ENCODE data around the gene NPHP3.
"Not testable (repeated sequence)": the region's sequence is repeated elsewhere in the genome, so short reads cannot be mapped to it uniquely, and the experiment has no call there.

NPHP3 gene, protein sequence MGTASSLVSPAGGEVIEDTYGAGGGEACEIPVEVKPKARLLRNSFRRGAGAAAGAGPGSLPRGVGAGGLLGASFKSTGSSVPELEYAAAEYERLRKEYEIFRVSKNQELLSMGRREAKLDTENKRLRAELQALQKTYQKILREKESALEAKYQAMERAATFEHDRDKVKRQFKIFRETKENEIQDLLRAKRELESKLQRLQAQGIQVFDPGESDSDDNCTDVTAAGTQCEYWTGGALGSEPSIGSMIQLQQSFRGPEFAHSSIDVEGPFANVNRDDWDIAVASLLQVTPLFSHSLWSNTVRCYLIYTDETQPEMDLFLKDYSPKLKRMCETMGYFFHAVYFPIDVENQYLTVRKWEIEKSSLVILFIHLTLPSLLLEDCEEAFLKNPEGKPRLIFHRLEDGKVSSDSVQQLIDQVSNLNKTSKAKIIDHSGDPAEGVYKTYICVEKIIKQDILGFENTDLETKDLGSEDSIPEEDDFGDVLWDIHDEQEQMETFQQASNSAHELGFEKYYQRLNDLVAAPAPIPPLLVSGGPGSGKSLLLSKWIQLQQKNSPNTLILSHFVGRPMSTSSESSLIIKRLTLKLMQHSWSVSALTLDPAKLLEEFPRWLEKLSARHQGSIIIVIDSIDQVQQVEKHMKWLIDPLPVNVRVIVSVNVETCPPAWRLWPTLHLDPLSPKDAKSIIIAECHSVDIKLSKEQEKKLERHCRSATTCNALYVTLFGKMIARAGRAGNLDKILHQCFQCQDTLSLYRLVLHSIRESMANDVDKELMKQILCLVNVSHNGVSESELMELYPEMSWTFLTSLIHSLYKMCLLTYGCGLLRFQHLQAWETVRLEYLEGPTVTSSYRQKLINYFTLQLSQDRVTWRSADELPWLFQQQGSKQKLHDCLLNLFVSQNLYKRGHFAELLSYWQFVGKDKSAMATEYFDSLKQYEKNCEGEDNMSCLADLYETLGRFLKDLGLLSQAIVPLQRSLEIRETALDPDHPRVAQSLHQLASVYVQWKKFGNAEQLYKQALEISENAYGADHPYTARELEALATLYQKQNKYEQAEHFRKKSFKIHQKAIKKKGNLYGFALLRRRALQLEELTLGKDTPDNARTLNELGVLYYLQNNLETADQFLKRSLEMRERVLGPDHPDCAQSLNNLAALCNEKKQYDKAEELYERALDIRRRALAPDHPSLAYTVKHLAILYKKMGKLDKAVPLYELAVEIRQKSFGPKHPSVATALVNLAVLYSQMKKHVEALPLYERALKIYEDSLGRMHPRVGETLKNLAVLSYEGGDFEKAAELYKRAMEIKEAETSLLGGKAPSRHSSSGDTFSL (N-terminal part only)

DNA sequence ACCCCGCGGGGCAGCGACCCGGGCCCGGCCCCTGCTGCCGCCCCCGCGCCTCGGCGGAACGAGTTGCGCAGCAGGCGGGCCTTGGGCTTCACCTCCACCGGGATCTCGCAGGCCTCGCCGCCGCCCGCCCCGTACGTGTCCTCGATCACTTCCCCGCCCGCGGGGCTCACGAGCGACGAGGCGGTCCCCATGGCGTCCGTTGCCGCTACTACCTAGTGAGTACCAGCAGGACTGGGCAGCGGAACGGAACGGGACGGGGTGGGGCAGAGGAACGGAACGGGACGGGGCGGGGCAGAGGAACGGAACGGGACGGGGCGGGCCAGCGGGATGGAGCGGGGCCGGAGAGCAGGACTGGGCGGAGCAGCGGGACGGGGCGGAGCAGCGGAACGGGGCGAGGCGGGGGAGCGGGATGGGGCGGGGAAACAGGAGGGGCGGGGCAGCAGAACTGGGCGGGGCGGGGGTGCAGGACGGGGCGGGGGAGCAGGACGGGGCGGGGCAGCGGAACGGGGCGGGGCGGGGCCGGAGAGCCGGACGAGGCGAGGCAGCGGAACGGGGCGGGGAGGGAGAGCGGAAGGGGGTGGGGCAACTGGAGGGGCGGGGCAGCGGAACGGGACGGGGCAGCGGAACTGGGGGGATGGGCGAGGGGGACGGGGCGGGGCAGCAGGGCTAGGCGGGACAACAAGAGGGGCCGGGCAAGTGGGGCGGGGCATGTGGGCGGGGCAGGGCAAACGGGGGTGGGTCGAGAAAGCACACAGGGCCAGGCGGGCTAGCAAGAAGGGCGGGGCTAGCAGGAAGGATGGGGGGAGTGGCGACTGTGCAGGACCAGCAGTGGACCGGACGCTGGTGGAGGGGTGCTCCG, at the start of gene NPHP3:
Gene NPHP3 (minus strand): TSS at position 245 of the 859 bp plus-strand sequence. CDS start 54 bp downstream, at position 191.
- Histone ChIP-seq H3K36me3 (ENCODE audit: control insufficient read depth, insufficient read depth, low read length) (no peaks in the 10 kb centered on the region), H3K27ac (ENCODE audit: low read length) (no peak within 1 kb of the TSS), H3K4me1 (ENCODE audit: control insufficient read depth, insufficient read depth, low read length) (no peaks in the 10 kb centered on the region), H3K9me3 (ENCODE audit: control insufficient read depth, insufficient read depth, low read length) (no peaks in the 10 kb centered on the region), H3K27me3 (ENCODE audit: control insufficient read depth, insufficient read depth, low read length) (no peaks in the 10 kb centered on the region), H3K4me3 (ENCODE audit: low read length) (peak within 1 kb of the TSS; percentile 100)
- WGBS (ENCODE audit: insufficient coverage, insufficient read length), result no CpG with 5 or more reads among the region's 96 CpGs
- DNase-seq (ENCODE audit: low read depth, low spot score), result no peak

DNA sequence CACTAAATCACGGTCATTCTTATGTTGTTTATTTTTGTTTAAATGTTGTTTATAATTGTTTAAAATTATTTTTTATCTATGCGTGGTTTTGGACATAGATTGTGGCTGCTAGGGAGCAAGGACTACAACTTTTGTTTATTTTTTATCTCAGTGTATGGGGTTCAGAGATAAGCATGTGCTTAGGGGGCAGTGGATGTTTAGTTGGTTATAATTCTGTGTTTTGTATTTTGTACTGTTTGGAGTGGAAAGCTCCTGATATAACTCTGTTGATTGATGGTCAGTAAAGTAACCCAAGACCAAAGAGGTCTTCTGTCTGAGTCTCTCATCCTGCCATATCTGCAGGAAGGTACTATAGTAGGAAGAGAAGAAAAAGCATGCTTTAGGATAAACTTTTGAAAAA, 36.5 kb upstream of the NPHP3 start:
- Histone ChIP-seq H3K27me3 (ENCODE audit: control insufficient read depth, insufficient read depth, low read length) (no peaks in the 10 kb centered on the region), H3K27ac (ENCODE audit: low read length) (no peak overlapping the region), H3K9me3 (ENCODE audit: control insufficient read depth, insufficient read depth, low read length) (no peaks in the 10 kb centered on the region), H3K4me1 (ENCODE audit: control insufficient read depth, insufficient read depth, low read length) (no peaks in the 10 kb centered on the region), H3K36me3 (ENCODE audit: control insufficient read depth, insufficient read depth, low read length) (no peaks in the 10 kb centered on the region), H3K4me3 (ENCODE audit: low read length) (no peak overlapping the region)
- no peak for DNase-seq (ENCODE audit: low read depth, low spot score)
- 100% methylated on average over 1 of the region's 2 CpGs for WGBS (ENCODE audit: insufficient coverage, insufficient read length)

DNA sequence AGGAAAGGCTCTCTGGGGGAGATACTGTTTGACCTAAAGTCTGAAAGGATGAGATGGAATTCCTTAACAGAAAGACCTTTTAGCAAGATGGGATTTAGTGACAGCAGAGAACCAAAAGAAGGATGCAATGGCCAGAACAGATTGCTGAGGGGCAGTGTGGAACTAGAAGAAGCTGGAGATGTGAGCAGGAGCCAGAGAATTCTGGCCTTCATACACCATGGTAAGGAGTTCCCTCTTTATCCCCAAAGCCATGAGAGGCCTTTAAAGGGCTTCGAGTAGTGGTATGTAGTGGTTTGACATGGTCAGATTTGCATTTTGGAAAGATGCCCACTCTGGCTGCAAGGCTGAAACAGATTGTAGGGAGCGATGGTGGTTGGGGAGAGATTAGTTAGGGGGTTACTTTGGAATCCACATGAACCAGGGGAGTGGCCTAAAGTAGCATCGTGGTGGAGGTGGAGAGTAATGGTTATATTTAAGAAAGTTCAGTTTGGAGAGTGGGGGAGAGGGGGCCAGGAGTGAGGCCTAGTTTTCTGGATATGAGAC, 34.0 kb upstream of the NPHP3 start:
- Histone ChIP-seq H3K27me3 (ENCODE audit: control insufficient read depth, insufficient read depth, low read length) (no peaks in the 10 kb centered on the region), H3K4me3 (ENCODE audit: low read length) (no peak overlapping the region), H3K9me3 (ENCODE audit: control insufficient read depth, insufficient read depth, low read length) (no peaks in the 10 kb centered on the region), H3K36me3 (ENCODE audit: control insufficient read depth, insufficient read depth, low read length) (no peaks in the 10 kb centered on the region), H3K4me1 (ENCODE audit: control insufficient read depth, insufficient read depth, low read length) (no peaks in the 10 kb centered on the region), H3K27ac (ENCODE audit: low read length) (no peak overlapping the region)
- no peak for DNase-seq (ENCODE audit: low read depth, low spot score)
- WGBS (ENCODE audit: insufficient coverage, insufficient read length), result no CpG with 5 or more reads among the region's 3 CpGs

DNA sequence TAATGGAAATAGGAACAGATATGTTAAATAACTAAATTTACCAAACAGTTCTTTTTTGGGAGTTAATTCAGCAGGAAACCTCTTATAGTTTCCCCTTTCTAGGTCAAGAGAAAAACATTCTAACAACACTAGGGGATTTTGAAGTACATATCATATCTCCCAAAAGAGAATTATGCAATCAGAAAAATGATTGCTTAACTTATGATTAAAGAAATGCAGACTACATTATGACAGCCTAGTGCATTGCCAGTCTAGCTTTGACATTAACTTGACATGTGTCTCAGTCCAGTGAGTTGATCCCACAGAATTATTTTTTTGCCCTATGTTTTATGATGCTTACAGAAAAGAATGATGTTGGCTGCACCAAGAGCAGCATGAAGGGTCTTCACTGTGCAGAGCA, 31.7 kb upstream of the NPHP3 start:
- H3K4me3 ChIP-seq (ENCODE audit: low read length), result no peak overlapping the region
- H3K27me3 ChIP-seq (ENCODE audit: control insufficient read depth, insufficient read depth, low read length), result no peaks in the 10 kb centered on the region
- no peaks in the 10 kb centered on the region for H3K36me3 ChIP-seq (ENCODE audit: control insufficient read depth, insufficient read depth, low read length)
- H3K4me1 ChIP-seq (ENCODE audit: control insufficient read depth, insufficient read depth, low read length), result no peaks in the 10 kb centered on the region
- DNase-seq (ENCODE audit: low read depth, low spot score), result no peak
- H3K27ac ChIP-seq (ENCODE audit: low read length), result no peak overlapping the region
- no peaks in the 10 kb centered on the region for H3K9me3 ChIP-seq (ENCODE audit: control insufficient read depth, insufficient read depth, low read length)

GRCh38 chr3:132749786-132750185, 27.6 kb upstream of the NPHP3 start:
- H3K36me3 ChIP-seq (ENCODE audit: control insufficient read depth, insufficient read depth, low read length), result no peaks in the 10 kb centered on the region
- no peak overlapping the region for H3K4me3 ChIP-seq (ENCODE audit: low read length)
- H3K4me1 ChIP-seq (ENCODE audit: control insufficient read depth, insufficient read depth, low read length), result no peaks in the 10 kb centered on the region
- no peaks in the 10 kb centered on the region for H3K9me3 ChIP-seq (ENCODE audit: control insufficient read depth, insufficient read depth, low read length)
- DNase-seq (ENCODE audit: low read depth, low spot score), result no peak
- no CpG with 5 or more reads among the region's 1 CpG for WGBS (ENCODE audit: insufficient coverage, insufficient read length)
- H3K27ac ChIP-seq (ENCODE audit: low read length), result no peak overlapping the region
- no peaks in the 10 kb centered on the region for H3K27me3 ChIP-seq (ENCODE audit: control insufficient read depth, insufficient read depth, low read length)

- H3K9me3 ChIP-seq (ENCODE audit: control insufficient read depth, insufficient read depth, low read length); H3K36me3 ChIP-seq (ENCODE audit: control insufficient read depth, insufficient read depth, low read length); H3K27ac ChIP-seq (ENCODE audit: low read length); H3K4me1 ChIP-seq (ENCODE audit: control insufficient read depth, insufficient read depth, low read length); H3K4me3 ChIP-seq (ENCODE audit: low read length); DNase-seq (ENCODE audit: low read depth, low spot score); H3K27me3 ChIP-seq (ENCODE audit: control insufficient read depth, insufficient read depth, low read length): not testable (repeated sequence)
- WGBS (ENCODE audit: insufficient coverage, insufficient read length), result no CpG with 5 or more reads among the region's 9 CpGs
Observed at GRCh38 chr3:132746720-132747119, 24.5 kb upstream of the NPHP3 start.

- H3K36me3 ChIP-seq (ENCODE audit: control insufficient read depth, insufficient read depth, low read length), result no peaks in the 10 kb centered on the region
- H3K4me3 ChIP-seq (ENCODE audit: low read length), result no peak overlapping the region
- H3K9me3 ChIP-seq (ENCODE audit: control insufficient read depth, insufficient read depth, low read length), result no peaks in the 10 kb centered on the region
- no peak overlapping the region for H3K27ac ChIP-seq (ENCODE audit: low read length)
- H3K27me3 ChIP-seq (ENCODE audit: control insufficient read depth, insufficient read depth, low read length), result no peaks in the 10 kb centered on the region
- H3K4me1 ChIP-seq (ENCODE audit: control insufficient read depth, insufficient read depth, low read length), result no peaks in the 10 kb centered on the region
- no peak for DNase-seq (ENCODE audit: low read depth, low spot score)
- WGBS (ENCODE audit: insufficient coverage, insufficient read length), result no CpG with 5 or more reads among the region's 1 CpG
Observed at GRCh38 chr3:132738314-132738713, 16.1 kb upstream of the NPHP3 start.

DNA sequence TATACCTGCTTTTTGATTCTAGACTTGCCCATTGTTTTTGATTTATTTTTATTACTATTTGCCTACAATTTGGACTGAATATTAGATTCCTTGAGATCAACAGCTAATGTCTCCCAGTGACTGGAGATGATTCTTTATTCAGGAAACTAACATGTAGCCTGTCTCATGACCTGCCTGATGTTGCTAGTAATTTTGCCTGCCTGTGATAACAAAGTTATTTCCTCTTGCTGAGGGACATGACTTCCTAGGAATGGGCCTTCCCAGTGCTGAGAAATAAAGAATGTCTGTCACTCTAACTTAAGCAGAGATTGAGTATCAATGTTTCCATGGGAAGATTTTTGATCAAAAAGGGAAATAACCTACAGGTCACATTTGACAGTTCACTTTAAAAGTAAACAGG, 13.4 kb upstream of the NPHP3 start:
- no peaks in the 10 kb centered on the region for H3K27me3 ChIP-seq (ENCODE audit: control insufficient read depth, insufficient read depth, low read length)
- H3K36me3 ChIP-seq (ENCODE audit: control insufficient read depth, insufficient read depth, low read length), result no peaks in the 10 kb centered on the region
- no peaks in the 10 kb centered on the region for H3K9me3 ChIP-seq (ENCODE audit: control insufficient read depth, insufficient read depth, low read length)
- H3K27ac ChIP-seq (ENCODE audit: low read length), result no peak overlapping the region
- no peak for DNase-seq (ENCODE audit: low read depth, low spot score)
- H3K4me3 ChIP-seq (ENCODE audit: low read length), result no peak overlapping the region
- H3K4me1 ChIP-seq (ENCODE audit: control insufficient read depth, insufficient read depth, low read length), result no peaks in the 10 kb centered on the region; the same call in 1 of the 2 replicates

DNA sequence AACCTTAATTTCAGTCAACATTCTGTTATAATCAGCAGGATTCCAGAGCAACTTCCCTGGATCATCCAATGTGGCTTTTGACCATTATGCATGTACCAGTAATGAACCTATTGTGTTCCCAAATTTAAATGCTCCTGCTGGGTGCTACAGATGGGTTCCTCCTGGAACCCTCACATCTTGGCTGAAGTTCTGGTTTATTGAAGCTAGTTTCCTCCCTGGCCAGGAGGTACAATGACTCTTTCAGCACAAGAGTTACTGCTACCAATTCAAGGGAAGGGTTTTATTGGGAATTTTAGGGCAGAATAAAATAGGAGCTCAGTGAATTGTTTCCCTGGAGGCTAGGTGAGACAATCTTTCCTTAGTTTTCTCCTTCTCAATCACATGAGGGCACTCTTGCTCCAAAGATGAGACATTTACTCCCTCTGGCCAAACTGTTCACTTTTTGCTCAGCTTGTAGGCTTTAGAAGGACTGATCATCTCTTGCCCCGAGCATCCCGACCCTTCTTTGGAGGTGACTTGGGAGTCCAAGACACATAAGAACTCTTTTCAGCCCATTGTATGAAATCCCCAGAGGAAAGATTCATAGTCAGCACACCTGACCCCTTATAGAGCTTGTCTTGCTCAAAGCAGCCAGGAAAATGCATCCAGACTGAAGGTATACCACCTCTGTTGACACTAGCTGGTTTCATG, 8.8 kb upstream of the NPHP3 start:
- no peaks in the 10 kb centered on the region for H3K27me3 ChIP-seq (ENCODE audit: control insufficient read depth, insufficient read depth, low read length)
- H3K36me3 ChIP-seq (ENCODE audit: control insufficient read depth, insufficient read depth, low read length), result no peaks in the 10 kb centered on the region
- WGBS (ENCODE audit: insufficient coverage, insufficient read length), result no CpG with 5 or more reads among the region's 2 CpGs
- no peak overlapping the region for H3K27ac ChIP-seq (ENCODE audit: low read length)
- no peaks in the 10 kb centered on the region for H3K9me3 ChIP-seq (ENCODE audit: control insufficient read depth, insufficient read depth, low read length)
- H3K4me1 ChIP-seq (ENCODE audit: control insufficient read depth, insufficient read depth, low read length), result no peaks in the 10 kb centered on the region; the same call in 1 of the 2 replicates
- H3K4me3 ChIP-seq (ENCODE audit: low read length), result no peak overlapping the region
- DNase-seq (ENCODE audit: low read depth, low spot score), result no peak
